Neuron (in vitro differentiated cells): Measurements from ENCODE around the gene SNCA.

Experiments
- H2AFZ ChIP-seq: one replicate; pipeline ENCODE4 v1.6.1; 2013; ENCODE audit warnings: low read depth, mild to moderate bottlenecking, inconsistent platforms, low read length, moderate library complexity
- H3K27me3 ChIP-seq: one replicate; pipeline ENCODE4 v1.6.1; 2013; ENCODE audit warnings: low read length; ENCODE audit not compliant: insufficient read depth
- H3K36me3 ChIP-seq: one replicate; pipeline ENCODE4 v1.6.1; 2013; ENCODE audit warnings: low read length; ENCODE audit not compliant: insufficient read depth
- H3K4me1 ChIP-seq: one replicate; pipeline ENCODE4 v1.6.1; 2013; ENCODE audit warnings: low read length; ENCODE audit not compliant: insufficient read depth
- H3K4me3 ChIP-seq: 2 replicates; pipeline ENCODE4 v1.5.1; 2013; ENCODE audit warnings: mild to moderate bottlenecking, low read length, moderate library complexity
- H3K9me3 ChIP-seq: one replicate; pipeline ENCODE4 v1.6.1; 2013; ENCODE audit warnings: low read length

SNCA gene

GRCh38 chr4:89739311-89739988, 97.5 kb downstream of the SNCA start:
- H3K4me1 ChIP-seq: no peaks in the 10 kb centered on the region
- no peaks in the 10 kb centered on the region for H3K9me3 ChIP-seq
- H3K36me3 ChIP-seq: no peaks in the 10 kb centered on the region
- H3K4me3 ChIP-seq: no peak overlapping the region
- H2AFZ ChIP-seq: no peak overlapping the region
- H3K27me3 ChIP-seq: no peaks in the 10 kb centered on the region

GRCh38 chr4:89737888-89738287, 99.1 kb downstream of the SNCA start:
- H3K27me3 ChIP-seq: no peaks in the 10 kb centered on the region
- no peaks in the 10 kb centered on the region for H3K9me3 ChIP-seq
- H3K4me3 ChIP-seq: no peak overlapping the region
- H2AFZ ChIP-seq: no peak overlapping the region
- no peaks in the 10 kb centered on the region for H3K36me3 ChIP-seq
- no peaks in the 10 kb centered on the region for H3K4me1 ChIP-seq

- no peaks in the 10 kb centered on the region for H3K27me3 ChIP-seq
- no peaks in the 10 kb centered on the region for H3K9me3 ChIP-seq
- no peaks in the 10 kb centered on the region for H3K4me1 ChIP-seq
- H3K36me3 ChIP-seq: no peaks in the 10 kb centered on the region
- no peak overlapping the region for H2AFZ ChIP-seq
- H3K4me3 ChIP-seq: no peak overlapping the region
Observed at GRCh38 chr4:89733946-89734345, 103.0 kb downstream of the SNCA start.

GRCh38 chr4:89727238-89727637, 109.7 kb downstream of the SNCA start:
- Histone ChIP-seq H2AFZ (no peak overlapping the region), H3K36me3 (no peaks in the 10 kb centered on the region), H3K27me3 (no peaks in the 10 kb centered on the region), H3K4me1 (peaks cover 4% of the 10 kb centered on the region), H3K9me3 (no peaks in the 10 kb centered on the region), H3K4me3 (no peak overlapping the region)

- Histone ChIP-seq H3K27me3 (no peaks in the 10 kb centered on the region), H3K4me1 (peaks cover 7% of the 10 kb centered on the region), H2AFZ (no peak overlapping the region), H3K9me3 (no peaks in the 10 kb centered on the region), H3K4me3 (no peak overlapping the region), H3K36me3 (no peaks in the 10 kb centered on the region)
Observed at GRCh38 chr4:89725268-89725667, 111.7 kb downstream of the SNCA start.

- H2AFZ ChIP-seq: no peak overlapping the region
- no peaks in the 10 kb centered on the region for H3K36me3 ChIP-seq
- no peak overlapping the region for H3K4me3 ChIP-seq
- peaks cover 7% of the 10 kb centered on the region for H3K4me1 ChIP-seq
- H3K9me3 ChIP-seq: no peaks in the 10 kb centered on the region
- H3K27me3 ChIP-seq: no peaks in the 10 kb centered on the region
Observed at GRCh38 chr4:89724716-89725115, 112.2 kb downstream of the SNCA start.

GRCh38 chr4:89723096-89723495, 113.9 kb downstream of the SNCA start:
- Histone ChIP-seq H3K4me1 (peaks cover 7% of the 10 kb centered on the region), H3K4me3 (no peak overlapping the region), H3K27me3 (no peaks in the 10 kb centered on the region), H3K9me3 (no peaks in the 10 kb centered on the region), H2AFZ (no peak overlapping the region), H3K36me3 (no peaks in the 10 kb centered on the region)

GRCh38 chr4:89722517-89722916, 114.4 kb downstream of the SNCA start:
- H3K4me3 ChIP-seq: no peak overlapping the region
- H3K4me1 ChIP-seq: peaks cover 7% of the 10 kb centered on the region
- no peaks in the 10 kb centered on the region for H3K36me3 ChIP-seq
- no peak overlapping the region for H2AFZ ChIP-seq
- no peaks in the 10 kb centered on the region for H3K9me3 ChIP-seq
- H3K27me3 ChIP-seq: no peaks in the 10 kb centered on the region

GRCh38 chr4:89720981-89721380, 116.0 kb downstream of the SNCA start:
- no peaks in the 10 kb centered on the region for H3K27me3 ChIP-seq
- no peak overlapping the region for H3K4me3 ChIP-seq
- H3K36me3 ChIP-seq: no peaks in the 10 kb centered on the region
- H3K4me1 ChIP-seq: peaks cover 7% of the 10 kb centered on the region
- no peaks in the 10 kb centered on the region for H3K9me3 ChIP-seq
- H2AFZ ChIP-seq: no peak overlapping the region

- no peaks in the 10 kb centered on the region for H3K36me3 ChIP-seq
- H3K27me3 ChIP-seq: no peaks in the 10 kb centered on the region
- no peak overlapping the region for H3K4me3 ChIP-seq
- H3K9me3 ChIP-seq: no peaks in the 10 kb centered on the region
- no peak overlapping the region for H2AFZ ChIP-seq
- peaks cover 6% of the 10 kb centered on the region for H3K4me1 ChIP-seq
Observed at GRCh38 chr4:89719536-89720090, 117.3 kb downstream of the SNCA start.

- Histone ChIP-seq H3K9me3 (no peaks in the 10 kb centered on the region), H3K4me3 (no peak overlapping the region), H2AFZ (no peak overlapping the region), H3K36me3 (no peaks in the 10 kb centered on the region), H3K27me3 (no peaks in the 10 kb centered on the region), H3K4me1 (peaks cover 3% of the 10 kb centered on the region)
Observed at GRCh38 chr4:89716893-89717292, 120.1 kb downstream of the SNCA start.

GRCh38 chr4:89715631-89716030, 121.3 kb downstream of the SNCA start:
- H3K27me3 ChIP-seq: no peaks in the 10 kb centered on the region

GRCh38 chr4:89712827-89713226, 124.1 kb downstream of the SNCA start:
- H3K9me3 ChIP-seq: no peaks in the 10 kb centered on the region
- no peak overlapping the region for H2AFZ ChIP-seq
- peaks cover 2% of the 10 kb centered on the region for H3K4me1 ChIP-seq
- no peaks in the 10 kb centered on the region for H3K36me3 ChIP-seq
- H3K27me3 ChIP-seq: no peaks in the 10 kb centered on the region
- H3K4me3 ChIP-seq: no peak overlapping the region

More at GRCh38 chr4:89715631-89716030, 121.3 kb downstream of the SNCA start:
- H3K9me3 ChIP-seq: no peaks in the 10 kb centered on the region
- no peaks in the 10 kb centered on the region for H3K4me1 ChIP-seq
- no peak overlapping the region for H3K4me3 ChIP-seq
- no peaks in the 10 kb centered on the region for H3K36me3 ChIP-seq
- H2AFZ ChIP-seq: no peak overlapping the region

GRCh38 chr4:89712141-89712540, 124.8 kb downstream of the SNCA start:
- H3K9me3 ChIP-seq: no peaks in the 10 kb centered on the region
- H3K36me3 ChIP-seq: no peaks in the 10 kb centered on the region
- no peak overlapping the region for H3K4me3 ChIP-seq
- H2AFZ ChIP-seq: no peak overlapping the region
- H3K27me3 ChIP-seq: no peaks in the 10 kb centered on the region
- peaks cover 2% of the 10 kb centered on the region for H3K4me1 ChIP-seq
